SK-N-SH (cell line): ENCODE measurements around the gene NFX1. TPM values are rescaled to one million over a fixed set of nuclear protein-coding genes. Genes with fewer than 3 reads are reported as not detected.

Experiments used
- CTCF ChIA-PET: fragments of 300-600, 350-600 bp; formaldehyde crosslinking; extraction: SDS; loops from one replicate; lab custom pipeline; 2021; lab: Yijun Ruan, JAX
- POLR2A ChIA-PET: fragments of 350-600 bp; sonication (Branson Sonifier 250); formaldehyde crosslinking; extraction: SDS; loops from one replicate; lab custom pipeline; 2020; ENCODE audit warnings: antibody characterized with exemption, inconsistent platforms; lab: Yijun Ruan, JAX
- DNase-seq: peaks from one replicate; pipeline ENCODE4 v3.0.0; 2012
- H2AFZ ChIP-seq: fragments of 200-600 bp; sonication (generic); 2 replicates; pipeline ENCODE4 v1.8.1; 2016; ENCODE audit warnings: antibody characterized with exemption, mild to moderate bottlenecking, low read depth
- H3F3A ChIP-seq: fragments of 200-600 bp; sonication (generic); replicated peaks from 2 replicates; pipeline ENCODE3; 2016; ENCODE audit warnings: antibody characterized with exemption, mild to moderate bottlenecking; ENCODE audit not compliant: insufficient read depth
- H3K27ac ChIP-seq, 2 experiments: fragments of 200-500 bp in 1 of 2; fragments of 200-600 bp in 1 of 2; sonication (Bioruptor generic) in 1 of 2; sonication (generic), shearing (Covaris generic) in 1 of 2; 2 replicates each; pipeline versions ENCODE4 v1.5.1 to v1.6.1; 2014 to 2016; ENCODE audit warnings: low read depth in 2 of 2, inconsistent platforms in 1 of 2, low read length in 1 of 2, mild to moderate bottlenecking in 1 of 2, mixed read lengths in 1 of 2
- H3K27me3 ChIP-seq: fragments of 200-600 bp; sonication (generic), shearing (Covaris generic); 2 replicates; pipeline ENCODE4 v1.6.1; 2016; ENCODE audit warnings: mixed run types; ENCODE audit not compliant: insufficient read depth
- H3K36me3 ChIP-seq, 2 experiments: fragments of 200-500 bp in 1 of 2; fragments of 200-600 bp in 1 of 2; sonication (Bioruptor generic) in 1 of 2; sonication (generic) in 1 of 2; replicated peaks in 1 of 2; 2 replicates each; pipeline versions ENCODE3 to v1.5.1; 2014 to 2016; ENCODE audit warnings: low read length in 1 of 2, mild to moderate bottlenecking in 1 of 2; ENCODE audit not compliant: insufficient read depth in 2 of 2, control insufficient read depth in 1 of 2
- H3K4me1 ChIP-seq, 2 experiments: fragments of 200-500 bp in 1 of 2; fragments of 200-600 bp in 1 of 2; sonication (Bioruptor generic) in 1 of 2; sonication (generic), shearing (Covaris generic) in 1 of 2; 2 replicates each; pipeline versions ENCODE4 v1.5.1 to v1.6.1; 2014 to 2016; ENCODE audit warnings: low read depth in 1 of 2, low read length in 1 of 2, mixed run types in 1 of 2; ENCODE audit not compliant: insufficient read depth in 2 of 2, control insufficient read depth in 1 of 2
- H3K4me2 ChIP-seq: fragments of 200-600 bp; sonication (generic), shearing (Covaris generic); 2 replicates; pipeline ENCODE4 v1.6.1; 2017; ENCODE audit warnings: mixed run types
- H3K4me3 ChIP-seq, 2 experiments: fragments of 200-500 bp in 1 of 2; fragments of 200-600 bp in 1 of 2; sonication (Bioruptor generic) in 1 of 2; sonication (generic), shearing (Covaris generic) in 1 of 2; 2 replicates each; pipeline versions ENCODE4 v1.5.1 to v1.8.1; 2014 to 2016; ENCODE audit warnings: low read depth in 2 of 2, inconsistent platforms in 1 of 2, low read length in 1 of 2, mild to moderate bottlenecking in 1 of 2, mixed read lengths in 1 of 2, moderate library complexity in 1 of 2
- H3K79me2 ChIP-seq: fragments of 200-600 bp; sonication (generic); 2 replicates; pipeline ENCODE4 v1.8.1; 2017; ENCODE audit warnings: mild to moderate bottlenecking; ENCODE audit not compliant: insufficient read depth
- H3K9ac ChIP-seq: fragments of 200-600 bp; sonication (generic); 2 replicates; pipeline ENCODE4 v1.6.1; 2017; ENCODE audit warnings: mixed run types
- H3K9me2 ChIP-seq: fragments of 200-600 bp; sonication (generic); 2 replicates; pipeline ENCODE4 v1.6.1; 2017; ENCODE audit warnings: mixed run types
- H3K9me3 ChIP-seq: fragments of 200-600 bp; sonication (generic); 2 replicates; pipeline ENCODE4 v1.6.1; 2017; ENCODE audit warnings: mixed run types, mild to moderate bottlenecking, moderate library complexity
- H4K20me1 ChIP-seq: fragments of 200-600 bp; sonication (generic); 2 replicates; pipeline ENCODE4 v1.6.1; 2017; ENCODE audit warnings: mild to moderate bottlenecking, mixed run types; ENCODE audit not compliant: insufficient read depth
- ELF1 ChIP-seq: IDR thresholded peaks from 2 replicates; pipeline ENCODE4 v1.4.0; 2012
- FOXJ3 ChIP-seq: sonication (generic); formaldehyde crosslinking; IDR thresholded peaks from 2 replicates; pipeline ENCODE4 v1.5.1; 2020; ENCODE audit warnings: mild to moderate bottlenecking, missing genetic modification reagents
- FOXM1 ChIP-seq: IDR thresholded peaks from 2 replicates; pipeline ENCODE4 v1.4.0; 2012; ENCODE audit warnings: low read depth, mild to moderate bottlenecking
- GABPA ChIP-seq: IDR thresholded peaks from 2 replicates; pipeline ENCODE4 v1.4.0; 2012; ENCODE audit warnings: low read depth, mild to moderate bottlenecking
- GATA2 ChIP-seq: sonication (generic); formaldehyde crosslinking; IDR thresholded peaks from 2 replicates; pipeline ENCODE4 v1.5.0; 2020; ENCODE audit warnings: mild to moderate bottlenecking, missing genetic modification reagents
- MXI1 ChIP-seq: IDR thresholded peaks from 2 replicates; pipeline ENCODE4 v1.6.1; 2012; ENCODE audit warnings: mild to moderate bottlenecking, low read depth, low read length, improper control_type of control experiment
- NRF1 ChIP-seq: IDR thresholded peaks from 2 replicates; pipeline ENCODE4 v1.6.1; 2012; ENCODE audit warnings: low read depth, mild to moderate bottlenecking, low read length
- RFX5 ChIP-seq: IDR thresholded peaks from 2 replicates; pipeline ENCODE4 v1.6.1; 2012; ENCODE audit warnings: mild to moderate bottlenecking, improper control_type of control experiment, low read length
- SMC3 ChIP-seq: IDR thresholded peaks from 2 replicates; pipeline ENCODE4 v1.6.1; 2012; ENCODE audit warnings: low read depth, low read length, improper control_type of control experiment
- TAF1 ChIP-seq: IDR thresholded peaks from 2 replicates; pipeline ENCODE4 v1.6.1; 2012; ENCODE audit warnings: low read depth, mild to moderate bottlenecking, low read length, moderate library complexity, borderline replicate concordance
- TEAD4 ChIP-seq: IDR thresholded peaks from 2 replicates; pipeline ENCODE4 v1.4.0; 2012; ENCODE audit warnings: mild to moderate bottlenecking, borderline replicate concordance; ENCODE audit not compliant: insufficient read depth
- YY1 ChIP-seq: IDR thresholded peaks from 2 replicates; pipeline ENCODE4 v1.4.0; 2012; ENCODE audit warnings: low read depth, mild to moderate bottlenecking
- WGBS: methylation state at CpG from one replicate; pipeline ENCODE4 v1.1.6; 2017; ENCODE audit warnings: low lambda C conversion rate; 5-methylcytosine and 5-hydroxymethylcytosine counted together
- polyA plus RNA-seq, 3 experiments: library from polyadenylated mRNA; depleted of rRNA; stranded (reverse); fragments of >200 nt; gene quantifications; 2 replicates each; pipeline ENCODE4 v1.2.3, GENCODE V29; 2012
- TF ChIP-seq, protein P1 (sequence below): fragments of 150-350 bp; IDR thresholded peaks from 2 replicates; pipeline ENCODE4 v1.6.1; 2016; ENCODE audit warnings: mild to moderate bottlenecking, low read depth, low read length
- TF ChIP-seq, protein P2 (sequence below): IDR thresholded peaks from 2 replicates; pipeline ENCODE4 v1.4.0; 2012; ENCODE audit warnings: low read depth, borderline replicate concordance
- TF ChIP-seq, protein P3 (sequence below): IDR thresholded peaks from 2 replicates; pipeline ENCODE4 v1.4.0; 2012; ENCODE audit warnings: low read depth
- TF ChIP-seq, protein P4 (sequence below): IDR thresholded peaks from 2 replicates; pipeline ENCODE4 v1.6.1; 2012; ENCODE audit warnings: mild to moderate bottlenecking, low read depth, low read length, moderate library complexity
- TF ChIP-seq, protein P5 (sequence below): fragments of 150-350 bp; IDR thresholded peaks from 2 replicates; pipeline ENCODE4 v1.6.1; 2017; ENCODE audit warnings: antibody characterized with exemption, low read length, low read depth, borderline replicate concordance

NFX1 gene
- polyA plus RNA-seq, 1 of the 3 experiments (the other 2 are of a cell fraction) = 19.6 TPM

DNA sequence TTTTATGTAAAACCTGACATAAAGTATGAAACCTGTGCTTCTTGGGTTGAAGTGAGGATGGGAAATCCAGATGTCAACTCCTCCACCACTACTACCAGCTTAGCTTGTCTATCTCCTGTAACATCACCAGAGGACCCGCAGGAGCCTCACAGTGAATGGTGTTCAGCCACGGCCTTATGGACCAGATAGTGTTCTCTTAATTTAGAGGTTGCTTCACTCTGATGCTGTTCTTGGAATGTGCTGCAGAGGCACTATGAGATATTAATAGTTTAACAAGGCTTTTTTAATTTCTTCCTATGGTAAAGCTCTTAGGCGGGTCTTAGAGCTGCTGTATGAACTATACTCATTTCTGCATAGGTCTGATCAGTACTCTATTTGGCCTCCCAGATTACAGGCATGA lies 27.9 kb downstream of the NFX1 start:
- H3K9ac ChIP-seq = no peak overlapping the region
- peaks cover 47 to 62% of the 10 kb centered on the region in 2 experiments for H3K36me3 ChIP-seq
- H4K20me1 ChIP-seq = no peaks in the 10 kb centered on the region
- DNase-seq = no peak
- no peak overlapping the region for H3K4me2 ChIP-seq
- CTCF ChIA-PET = no interaction called here
- H3K4me3 ChIP-seq = no peak overlapping the region
- H2AFZ ChIP-seq = no peak overlapping the region
- H3K4me1 ChIP-seq = peaks cover 0 to 27% of the 10 kb centered on the region in 2 experiments; a peak in 2 of 4 replicates
- no peak for TF ChIP-seq YY1
- TF ChIP-seq GATA2 (CRISPR knock-in tag) = no peak
- no peak for TF ChIP-seq ELF1
- TF ChIP-seq MXI1 = no peak
- TF ChIP-seq TAF1 = no peak
- no peak for TF ChIP-seq NRF1
- TF ChIP-seq, protein P1, sequence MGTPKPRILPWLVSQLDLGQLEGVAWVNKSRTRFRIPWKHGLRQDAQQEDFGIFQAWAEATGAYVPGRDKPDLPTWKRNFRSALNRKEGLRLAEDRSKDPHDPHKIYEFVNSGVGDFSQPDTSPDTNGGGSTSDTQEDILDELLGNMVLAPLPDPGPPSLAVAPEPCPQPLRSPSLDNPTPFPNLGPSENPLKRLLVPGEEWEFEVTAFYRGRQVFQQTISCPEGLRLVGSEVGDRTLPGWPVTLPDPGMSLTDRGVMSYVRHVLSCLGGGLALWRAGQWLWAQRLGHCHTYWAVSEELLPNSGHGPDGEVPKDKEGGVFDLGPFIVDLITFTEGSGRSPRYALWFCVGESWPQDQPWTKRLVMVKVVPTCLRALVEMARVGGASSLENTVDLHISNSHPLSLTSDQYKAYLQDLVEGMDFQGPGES = no peak
- TF ChIP-seq, protein P2, sequence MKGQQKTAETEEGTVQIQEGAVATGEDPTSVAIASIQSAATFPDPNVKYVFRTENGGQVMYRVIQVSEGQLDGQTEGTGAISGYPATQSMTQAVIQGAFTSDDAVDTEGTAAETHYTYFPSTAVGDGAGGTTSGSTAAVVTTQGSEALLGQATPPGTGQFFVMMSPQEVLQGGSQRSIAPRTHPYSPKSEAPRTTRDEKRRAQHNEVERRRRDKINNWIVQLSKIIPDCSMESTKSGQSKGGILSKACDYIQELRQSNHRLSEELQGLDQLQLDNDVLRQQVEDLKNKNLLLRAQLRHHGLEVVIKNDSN = no peak
- TF ChIP-seq, protein P3, sequence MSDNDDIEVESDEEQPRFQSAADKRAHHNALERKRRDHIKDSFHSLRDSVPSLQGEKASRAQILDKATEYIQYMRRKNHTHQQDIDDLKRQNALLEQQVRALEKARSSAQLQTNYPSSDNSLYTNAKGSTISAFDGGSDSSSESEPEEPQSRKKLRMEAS = no peak
- TF ChIP-seq, protein P4, sequence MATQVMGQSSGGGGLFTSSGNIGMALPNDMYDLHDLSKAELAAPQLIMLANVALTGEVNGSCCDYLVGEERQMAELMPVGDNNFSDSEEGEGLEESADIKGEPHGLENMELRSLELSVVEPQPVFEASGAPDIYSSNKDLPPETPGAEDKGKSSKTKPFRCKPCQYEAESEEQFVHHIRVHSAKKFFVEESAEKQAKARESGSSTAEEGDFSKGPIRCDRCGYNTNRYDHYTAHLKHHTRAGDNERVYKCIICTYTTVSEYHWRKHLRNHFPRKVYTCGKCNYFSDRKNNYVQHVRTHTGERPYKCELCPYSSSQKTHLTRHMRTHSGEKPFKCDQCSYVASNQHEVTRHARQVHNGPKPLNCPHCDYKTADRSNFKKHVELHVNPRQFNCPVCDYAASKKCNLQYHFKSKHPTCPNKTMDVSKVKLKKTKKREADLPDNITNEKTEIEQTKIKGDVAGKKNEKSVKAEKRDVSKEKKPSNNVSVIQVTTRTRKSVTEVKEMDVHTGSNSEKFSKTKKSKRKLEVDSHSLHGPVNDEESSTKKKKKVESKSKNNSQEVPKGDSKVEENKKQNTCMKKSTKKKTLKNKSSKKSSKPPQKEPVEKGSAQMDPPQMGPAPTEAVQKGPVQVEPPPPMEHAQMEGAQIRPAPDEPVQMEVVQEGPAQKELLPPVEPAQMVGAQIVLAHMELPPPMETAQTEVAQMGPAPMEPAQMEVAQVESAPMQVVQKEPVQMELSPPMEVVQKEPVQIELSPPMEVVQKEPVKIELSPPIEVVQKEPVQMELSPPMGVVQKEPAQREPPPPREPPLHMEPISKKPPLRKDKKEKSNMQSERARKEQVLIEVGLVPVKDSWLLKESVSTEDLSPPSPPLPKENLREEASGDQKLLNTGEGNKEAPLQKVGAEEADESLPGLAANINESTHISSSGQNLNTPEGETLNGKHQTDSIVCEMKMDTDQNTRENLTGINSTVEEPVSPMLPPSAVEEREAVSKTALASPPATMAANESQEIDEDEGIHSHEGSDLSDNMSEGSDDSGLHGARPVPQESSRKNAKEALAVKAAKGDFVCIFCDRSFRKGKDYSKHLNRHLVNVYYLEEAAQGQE = no peak
- TF ChIP-seq, protein P5, sequence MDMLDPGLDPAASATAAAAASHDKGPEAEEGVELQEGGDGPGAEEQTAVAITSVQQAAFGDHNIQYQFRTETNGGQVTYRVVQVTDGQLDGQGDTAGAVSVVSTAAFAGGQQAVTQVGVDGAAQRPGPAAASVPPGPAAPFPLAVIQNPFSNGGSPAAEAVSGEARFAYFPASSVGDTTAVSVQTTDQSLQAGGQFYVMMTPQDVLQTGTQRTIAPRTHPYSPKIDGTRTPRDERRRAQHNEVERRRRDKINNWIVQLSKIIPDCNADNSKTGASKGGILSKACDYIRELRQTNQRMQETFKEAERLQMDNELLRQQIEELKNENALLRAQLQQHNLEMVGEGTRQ = no peak
- no peak for TF ChIP-seq FOXM1
- TF ChIP-seq RFX5 = no peak
- no peak for TF ChIP-seq FOXJ3 (CRISPR knock-in tag)
- no peak for TF ChIP-seq SMC3
- no peak for TF ChIP-seq TEAD4
- no peak for TF ChIP-seq GABPA
- no peaks in the 10 kb centered on the region for H3K9me2 ChIP-seq
- POLR2A ChIA-PET = no interaction called here
- WGBS = 95% methylated on average over 3 of the region's 3 CpGs
- H3K27me3 ChIP-seq = no peaks in the 10 kb centered on the region
- H3K9me3 ChIP-seq = no peaks in the 10 kb centered on the region
- H3F3A ChIP-seq = peaks cover 39% of the 10 kb centered on the region
- H3K27ac ChIP-seq = peak overlapping the region in 1 of 2 experiments; percentile 95; a peak in 2 of 4 replicates
- H3K79me2 ChIP-seq = peaks cover 5% of the 10 kb centered on the region; the same call in 1 of the 2 replicates
